Amygdala (tissue), 56 donors: ENCODE measurements around the gene PALB2.
A peak's percentile ranks its signal among the peaks of the same experiment; 100 is the strongest.

Experiments
- DNase-seq, 56 donors: peaks; one replicate each; lab custom pipeline; 2025; lab: John Stamatoyannopoulos, UW

Gene PALB2

GRCh38 chr16:23640931-23641765 lies at the start of gene PALB2, which contains the start of gene DCTN5:
Gene PALB2 (minus strand): TSS chr16:23641310. CDS start chr16:23641157, 153 bp downstream.
Gene DCTN5 (plus strand): TSS chr16:23641466. CDS start chr16:23641543, 77 bp downstream.
- DNase-seq, result peak; percentile 38 to 96 (median 88)

GRCh38 chr16:23689442-23690187 lies 48.5 kb upstream of the PALB2 start:
- no peak for DNase-seq

- DNase-seq, result no peak
Observed at GRCh38 chr16:23687034-23687808, 46.1 kb upstream of the PALB2 start.

GRCh38 chr16:23683487-23683886 lies 42.4 kb upstream of the PALB2 start:
- DNase-seq, result no peak

GRCh38 chr16:23682181-23682580 lies 41.1 kb upstream of the PALB2 start:
- no peak for DNase-seq

- no peak for DNase-seq
Observed at GRCh38 chr16:23679986-23680336, 38.9 kb upstream of the PALB2 start.

GRCh38 chr16:23679274-23679985 lies 38.3 kb upstream of the PALB2 start:
- no peak for DNase-seq

GRCh38 chr16:23678430-23679273 lies 37.5 kb upstream of the PALB2 start, which contains the start of gene PLK1:
Gene PLK1 (plus strand): TSS chr16:23678889. CDS start chr16:23678933, 44 bp downstream.
- DNase-seq, result peak in 54 of 56 donors; percentile 9 to 79 (median 48)

GRCh38 chr16:23676924-23677480 lies 35.9 kb upstream of the PALB2 start:
- no peak for DNase-seq

GRCh38 chr16:23673971-23674614 lies 33.0 kb upstream of the PALB2 start:
- DNase-seq, result no peak

GRCh38 chr16:23670137-23670776 lies 29.1 kb upstream of the PALB2 start:
- no peak for DNase-seq

- DNase-seq, result no peak
Observed at GRCh38 chr16:23668873-23669272, 27.8 kb upstream of the PALB2 start.

- DNase-seq, result no peak
Observed at GRCh38 chr16:23668225-23668624, 27.1 kb upstream of the PALB2 start.

- no peak for DNase-seq
Observed at GRCh38 chr16:23667355-23667659, 26.2 kb upstream of the PALB2 start.

GRCh38 chr16:23666571-23667354 lies 25.7 kb upstream of the PALB2 start:
- DNase-seq, result no peak

GRCh38 chr16:23663918-23664317 lies 22.8 kb upstream of the PALB2 start:
- no peak for DNase-seq

- DNase-seq, result no peak
Observed at GRCh38 chr16:23651943-23652468, 10.9 kb upstream of the PALB2 start.
